Thyroid gland (tissue), 4 donors: ENCODE data around the gene SACM1L.

Experiments used
- POLR2A ChIP-seq, 2 donors: fragments of 450-650 bp; IDR thresholded peaks; one replicate each; pipeline ENCODE4 v1.6.1; 2017; ENCODE audit warnings: antibody characterized with exemption in 2 of 2, mild to moderate bottlenecking in 2 of 2, moderate library complexity in 1 of 2
- TF ChIP-seq, protein P1 (sequence below), 6 experiments: fragments of 200-600 bp in 3 of 6; fragments of 450-650 bp in 3 of 6; sonication (generic) in 3 of 6; IDR thresholded peaks; one replicate each; pipeline ENCODE4 v1.5.1; 2016 to 2019; ENCODE audit warnings: antibody characterized with exemption in 6 of 6, mild to moderate bottlenecking in 2 of 6, inconsistent platforms in 1 of 6, moderate library complexity in 1 of 6

DNA sequence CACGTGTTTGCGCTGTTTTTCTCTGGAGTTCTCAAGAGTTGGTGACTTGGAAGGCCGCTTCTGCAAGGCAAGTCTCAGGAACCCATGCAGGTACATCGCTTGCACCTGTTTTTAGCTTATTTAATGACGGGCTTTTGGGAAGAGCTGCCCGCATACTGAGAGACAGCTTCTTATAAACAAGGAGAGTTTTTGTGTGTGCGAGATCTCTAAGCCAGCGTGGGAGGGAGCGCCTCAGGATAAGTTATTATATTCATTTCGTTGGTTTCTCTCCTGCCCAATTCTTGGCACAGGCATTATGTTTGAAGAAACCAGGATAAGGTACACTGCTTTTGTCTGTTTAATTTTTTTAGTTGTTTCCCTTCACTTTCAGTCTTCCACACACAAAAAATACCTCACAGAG is 11.4 kb upstream of the SACM1L start:
- TF ChIP-seq, protein P1, sequence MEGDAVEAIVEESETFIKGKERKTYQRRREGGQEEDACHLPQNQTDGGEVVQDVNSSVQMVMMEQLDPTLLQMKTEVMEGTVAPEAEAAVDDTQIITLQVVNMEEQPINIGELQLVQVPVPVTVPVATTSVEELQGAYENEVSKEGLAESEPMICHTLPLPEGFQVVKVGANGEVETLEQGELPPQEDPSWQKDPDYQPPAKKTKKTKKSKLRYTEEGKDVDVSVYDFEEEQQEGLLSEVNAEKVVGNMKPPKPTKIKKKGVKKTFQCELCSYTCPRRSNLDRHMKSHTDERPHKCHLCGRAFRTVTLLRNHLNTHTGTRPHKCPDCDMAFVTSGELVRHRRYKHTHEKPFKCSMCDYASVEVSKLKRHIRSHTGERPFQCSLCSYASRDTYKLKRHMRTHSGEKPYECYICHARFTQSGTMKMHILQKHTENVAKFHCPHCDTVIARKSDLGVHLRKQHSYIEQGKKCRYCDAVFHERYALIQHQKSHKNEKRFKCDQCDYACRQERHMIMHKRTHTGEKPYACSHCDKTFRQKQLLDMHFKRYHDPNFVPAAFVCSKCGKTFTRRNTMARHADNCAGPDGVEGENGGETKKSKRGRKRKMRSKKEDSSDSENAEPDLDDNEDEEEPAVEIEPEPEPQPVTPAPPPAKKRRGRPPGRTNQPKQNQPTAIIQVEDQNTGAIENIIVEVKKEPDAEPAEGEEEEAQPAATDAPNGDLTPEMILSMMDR (IDR thresholded peaks at IDR 0.05) = no peak
- TF ChIP-seq POLR2A (IDR thresholded peaks at IDR 0.05) = peak in 1 of 2 donors; percentile 12
